ENCODE results near the gene MCM3AP.
A peak's percentile ranks its signal among the peaks of the same experiment; 100 is the strongest.
"Not testable (repeated sequence)": the region's sequence is repeated elsewhere in the genome, so short reads cannot be mapped to it uniquely, and the experiment has no call there.

MCM3AP gene

GRCh38 chr21:46239817-46240325 is 45.5 kb downstream of the MCM3AP start:
- DNase-seq, result no peak

- no peak for DNase-seq
Measured at GRCh38 chr21:46237474-46237873, 47.9 kb downstream of the MCM3AP start.

GRCh38 chr21:46234436-46234950 is 50.9 kb downstream of the MCM3AP start:
- no peak for DNase-seq

DNA sequence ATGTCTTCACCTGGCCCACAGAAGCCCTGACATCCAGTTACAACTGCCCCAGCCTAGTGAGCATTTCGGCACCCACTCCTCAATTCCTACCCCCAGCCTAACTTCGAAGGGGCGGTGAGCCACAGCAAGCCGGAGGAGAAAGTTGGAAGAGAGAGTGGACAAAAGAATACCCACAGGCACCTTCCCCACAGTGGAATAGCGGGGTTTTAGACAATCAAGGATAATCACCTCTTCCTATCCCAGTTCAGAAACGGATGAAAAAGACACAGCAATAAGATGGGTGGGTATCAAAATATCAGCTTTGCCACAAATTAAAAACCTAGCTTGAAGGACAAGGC is 55.5 kb downstream of the MCM3AP start:
- DNase-seq, result no peak

DNA sequence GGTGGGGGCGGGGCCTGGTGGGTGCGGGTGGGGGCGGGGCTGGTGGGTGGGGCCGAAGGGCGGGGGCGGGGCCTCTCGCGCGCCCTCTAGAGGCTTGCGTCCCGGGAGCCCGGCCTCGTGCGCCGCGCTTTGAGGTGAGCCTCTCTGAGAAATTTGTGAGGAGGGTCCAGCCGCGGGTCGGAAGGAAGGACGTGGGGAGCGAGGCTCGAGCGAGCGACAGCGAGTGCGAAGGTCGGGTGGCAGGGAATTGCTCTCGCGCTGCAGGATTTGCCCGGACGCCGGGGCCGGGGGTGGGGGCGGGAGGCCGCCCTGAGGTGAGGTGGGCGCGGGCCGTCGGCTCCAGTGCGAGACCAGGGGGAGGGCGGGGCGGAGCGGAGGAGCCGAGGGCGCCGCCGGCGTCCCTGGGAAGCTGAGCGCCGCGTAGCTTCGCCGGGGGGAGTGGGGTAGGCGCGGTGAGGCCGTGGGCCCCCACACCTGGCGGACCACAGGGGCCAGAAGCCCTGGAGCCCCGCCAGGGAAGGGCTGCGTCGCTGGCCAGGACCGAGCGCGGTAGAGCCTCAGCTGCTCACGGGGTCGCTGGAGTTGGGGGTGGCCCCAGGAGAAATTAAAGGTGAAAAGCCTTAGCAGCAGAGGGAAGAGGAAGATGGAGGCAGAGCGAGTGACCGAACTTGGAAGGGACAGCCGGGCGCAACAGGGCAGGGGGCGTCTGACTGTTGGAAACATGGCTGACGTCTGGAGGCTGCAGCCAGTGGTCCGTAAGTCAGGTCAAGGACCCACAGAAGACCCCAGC is 56.1 kb downstream of the MCM3AP start:
- no peak for DNase-seq

GRCh38 chr21:46228345-46229051 is 56.9 kb downstream of the MCM3AP start, which contains the start of gene LSS:
TSS of gene LSS (minus strand) at chr21:46228774. CDS start at chr21:46228745, 29 bp downstream.
- DNase-seq, result peak; percentile 96

GRCh38 chr21:46227811-46228344 is 57.5 kb downstream of the MCM3AP start:
- no peak for DNase-seq

- no peak for DNase-seq
Measured at GRCh38 chr21:46226920-46227599, 58.4 kb downstream of the MCM3AP start.

DNA sequence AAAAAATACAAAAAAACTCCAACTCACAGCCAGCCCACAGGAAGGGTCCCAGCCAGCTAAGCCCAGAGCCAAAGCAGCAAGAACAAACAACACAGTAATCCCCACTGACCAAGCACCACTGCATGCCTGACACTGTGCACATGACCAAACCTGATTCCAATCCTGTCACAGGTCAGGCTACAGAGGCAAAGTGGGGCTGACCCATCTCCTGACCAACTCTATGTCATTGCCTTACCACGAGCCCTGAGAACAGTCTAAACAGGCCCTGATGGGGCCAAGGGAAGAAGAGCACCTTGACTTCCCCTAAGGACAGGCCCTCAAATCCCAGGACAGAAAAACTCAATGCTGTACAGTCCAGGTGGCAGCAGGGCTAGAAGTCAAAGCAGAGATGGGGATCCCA is 59.3 kb downstream of the MCM3AP start:
- DNase-seq, result no peak

DNA sequence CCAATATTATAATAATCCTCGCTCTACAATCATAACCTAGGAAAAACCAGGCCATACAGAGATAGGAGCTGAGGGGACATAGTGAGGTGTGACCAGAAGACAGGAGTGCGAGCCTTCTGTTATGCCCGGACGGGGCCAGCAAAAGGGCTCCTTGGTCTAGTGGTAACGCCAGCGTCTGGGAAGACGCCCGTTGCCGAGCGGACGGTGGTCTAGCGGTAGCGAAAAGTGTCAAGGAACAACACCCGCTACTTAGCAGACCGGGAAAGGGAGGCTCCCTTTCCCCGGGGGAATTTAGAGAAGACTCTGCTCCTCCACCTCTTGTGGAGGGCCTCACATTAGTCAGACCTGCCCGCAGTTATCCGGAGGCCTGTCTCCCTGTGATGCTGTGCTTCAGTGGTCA is 61.8 kb downstream of the MCM3AP start:
- DNase-seq, result not testable (repeated sequence)

DNA sequence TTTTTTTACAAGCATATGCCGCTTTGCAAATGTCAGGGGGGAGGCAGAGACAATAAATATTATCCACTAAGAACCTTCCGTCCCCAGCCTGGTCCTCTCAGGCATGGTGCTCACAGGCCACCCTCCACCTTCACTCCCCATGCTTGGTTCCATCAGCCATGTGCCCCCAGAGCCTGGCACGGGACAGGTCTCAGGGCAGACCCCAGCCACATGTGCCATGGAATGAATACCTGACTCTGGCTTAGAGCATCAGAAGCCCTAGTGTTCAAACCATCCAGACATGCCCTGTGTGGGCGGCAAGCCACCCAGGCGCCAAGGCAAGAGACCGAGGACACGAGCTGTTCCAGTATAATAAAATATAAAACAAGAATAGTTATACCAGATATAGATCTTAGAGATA is 62.2 kb downstream of the MCM3AP start:
- DNase-seq, result no peak

- no peak for DNase-seq
Measured at GRCh38 chr21:46222436-46223116, 62.8 kb downstream of the MCM3AP start.

GRCh38 chr21:46221664-46222435 is 63.6 kb downstream of the MCM3AP start:
- DNase-seq, result no peak

DNA sequence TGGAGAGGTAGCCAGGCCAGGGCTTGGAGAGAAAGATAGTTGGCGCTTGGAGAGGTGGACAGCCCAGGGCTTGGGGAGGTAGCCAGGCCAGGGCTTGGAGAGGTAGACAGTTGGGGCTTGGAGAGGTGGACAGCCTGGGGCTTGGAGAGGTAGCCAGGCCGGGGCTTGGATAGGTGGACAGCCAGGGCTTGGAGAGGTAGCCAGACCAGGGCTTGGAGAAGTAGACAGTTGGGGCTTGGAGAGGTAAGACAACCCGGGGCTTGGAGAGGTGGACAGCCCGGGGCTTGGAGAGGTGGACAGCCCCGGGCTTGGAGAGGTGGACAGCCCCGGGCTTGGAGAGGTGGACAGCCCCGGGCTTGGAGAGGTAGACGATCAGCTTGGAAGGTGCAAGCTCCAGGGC is 64.6 kb downstream of the MCM3AP start:
- DNase-seq, result no peak

DNA sequence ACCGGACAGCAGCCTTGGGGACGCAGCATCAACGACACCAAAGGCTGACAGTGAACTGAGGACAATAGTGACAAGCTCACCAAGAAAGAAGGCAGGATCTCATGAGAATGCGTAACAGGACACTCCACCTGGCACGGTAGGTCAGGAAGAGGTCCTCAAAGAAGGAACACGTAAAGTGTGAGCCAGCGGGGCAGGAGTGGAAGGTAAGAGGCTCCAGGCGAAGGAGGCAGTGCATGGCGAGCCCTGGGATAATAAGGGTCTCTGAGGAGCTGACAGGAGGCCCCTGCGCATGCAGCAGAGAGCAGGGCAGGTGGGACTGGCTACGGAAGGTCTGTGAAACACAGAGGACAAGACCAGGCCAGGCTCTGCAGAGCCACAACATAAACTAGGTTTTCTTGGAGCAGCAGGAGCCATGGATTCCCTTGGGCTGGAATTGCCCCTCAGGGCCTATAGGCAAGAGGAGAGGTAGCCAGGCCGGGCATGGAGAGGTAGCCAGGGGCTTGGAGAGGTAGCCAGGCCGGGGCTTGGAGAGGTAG is 65.1 kb downstream of the MCM3AP start:
- no peak for DNase-seq

GRCh38 chr21:46219591-46220239 is 65.7 kb downstream of the MCM3AP start:
- no peak for DNase-seq

GRCh38 chr21:46218906-46219590 is 66.4 kb downstream of the MCM3AP start:
- no peak for DNase-seq

- no peak for DNase-seq
Measured at GRCh38 chr21:46217511-46218196, 67.8 kb downstream of the MCM3AP start.

GRCh38 chr21:46216132-46216747 is 69.2 kb downstream of the MCM3AP start:
- DNase-seq, result no peak
